Natural killer cell treated with Interleukin-12 subunit alpha and Interleukin-12 subunit beta and Interleukin-15 and Interleukin-18, amount 100 ng/mL, for 72 hours (primary cell): Measurements from ENCODE around the gene DPP6. TPM values are rescaled to one million over a fixed set of nuclear protein-coding genes. Genes with fewer than 3 reads are reported as not detected.
"Not testable (repeated sequence)": the region's sequence is repeated elsewhere in the genome, so short reads cannot be mapped to it uniquely, and the experiment has no call there.

Experiments
- ATAC-seq, 2 donors: fragments of 150-1000 bp; cut with Tn5 transposase in 1 of 2; sonication (Bioruptor Pico), chemical (Tn5 transposase) in 1 of 2; 2 replicates each; pipeline ENCODE4 v1.10.0; 2021
- DNase-seq: peaks from one replicate; pipeline ENCODE4 v3.0.0; 2022; ENCODE audit warnings: low spot score
- H3K27ac Mint-ChIP-seq, 2 donors: 1 replicate in 1 of 2; 2 replicates in 1 of 2; pipeline ENCODE4 v1.8.0; 2022; ENCODE audit warnings: mixed read lengths in 2 of 2, mild to moderate bottlenecking in 1 of 2, moderate library complexity in 1 of 2
- H3K27me3 Mint-ChIP-seq, 2 donors: 1 replicate in 1 of 2; 2 replicates in 1 of 2; pipeline ENCODE4 v1.8.0; 2022; ENCODE audit warnings: mixed read lengths in 2 of 2
- H3K36me3 Mint-ChIP-seq: one replicate; pipeline ENCODE4 v1.8.0; 2022; ENCODE audit warnings: mixed read lengths
- H3K4me1 Mint-ChIP-seq, 2 donors: 1 replicate in 1 of 2; 2 replicates in 1 of 2; pipeline ENCODE4 v1.8.0; 2022; ENCODE audit warnings: low read depth in 2 of 2, mixed read lengths in 2 of 2, mild to moderate bottlenecking in 1 of 2
- H3K4me3 Mint-ChIP-seq: one replicate; pipeline ENCODE4 v1.8.0; 2022; ENCODE audit warnings: mixed read lengths
- H3K9me3 Mint-ChIP-seq: 2 replicates; pipeline ENCODE4 v1.8.0; 2022; ENCODE audit warnings: mixed read lengths
- total RNA-seq, 2 donors: library from RNA; stranded (reverse); gene quantifications; one replicate each; pipeline ENCODE4 v1.2.3, GENCODE V29; 2022

Gene DPP6
- total RNA-seq, 2 donors from 2014 or later, result not detected

DNA sequence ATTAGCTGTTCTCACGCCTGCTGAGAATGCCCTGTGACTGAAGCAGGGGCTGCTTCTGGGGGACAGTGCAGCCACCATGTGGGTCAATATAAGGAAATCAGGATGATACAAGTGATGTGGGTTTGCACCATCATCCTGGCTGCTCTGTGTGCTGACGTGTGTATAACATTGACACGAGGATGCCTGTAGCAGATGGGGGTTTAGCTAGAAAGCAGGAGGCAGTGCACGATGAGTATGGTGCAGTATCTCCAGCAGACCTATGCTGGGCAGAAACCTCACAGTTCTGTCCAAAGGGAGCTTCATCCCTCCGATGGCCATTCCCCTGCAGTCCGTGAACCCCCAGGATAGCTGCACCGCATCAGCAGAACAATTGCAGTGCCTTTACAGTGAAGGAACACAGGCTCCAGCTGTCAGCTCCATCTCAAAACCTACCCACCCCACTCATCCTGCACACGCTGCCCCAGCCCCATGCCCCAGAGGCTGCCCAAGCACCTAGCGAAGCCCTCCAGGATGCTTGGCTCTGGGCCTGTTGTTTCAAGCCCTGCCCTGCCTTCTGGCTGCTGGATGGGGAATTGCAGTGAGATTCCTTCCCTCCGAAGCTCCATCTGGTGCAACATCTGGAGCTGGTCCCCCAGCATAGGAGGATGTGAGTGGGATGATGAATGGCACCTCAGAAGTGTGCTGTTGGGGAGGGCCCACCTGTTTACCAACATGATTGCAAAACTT, 96.8 kb downstream of the DPP6 start:
- ATAC-seq, result peak in 1 of 2 donors; percentile 23
- H3K4me3 Mint-ChIP-seq, H3K27ac Mint-ChIP-seq, H3K27me3 Mint-ChIP-seq, H3K9me3 Mint-ChIP-seq, DNase-seq, H3K4me1 Mint-ChIP-seq, H3K36me3 Mint-ChIP-seq: not testable (repeated sequence)

GRCh38 chr7:154150656-154151055, 98.5 kb downstream of the DPP6 start:
- not testable (repeated sequence) for H3K4me3 Mint-ChIP-seq, DNase-seq, H3K9me3 Mint-ChIP-seq, H3K27ac Mint-ChIP-seq, H3K36me3 Mint-ChIP-seq, H3K4me1 Mint-ChIP-seq, ATAC-seq, H3K27me3 Mint-ChIP-seq

- not testable (repeated sequence) for H3K9me3 Mint-ChIP-seq, ATAC-seq
Observed at GRCh38 chr7:154151306-154151705, 99.1 kb downstream of the DPP6 start.

GRCh38 chr7:154155928-154156327, 103.7 kb downstream of the DPP6 start:
- not testable (repeated sequence) for DNase-seq, H3K36me3 Mint-ChIP-seq, H3K27me3 Mint-ChIP-seq, H3K4me1 Mint-ChIP-seq, H3K4me3 Mint-ChIP-seq, H3K9me3 Mint-ChIP-seq, H3K27ac Mint-ChIP-seq
- peak; percentile 31 to 32 for ATAC-seq

More at GRCh38 chr7:154151306-154151705, 99.1 kb downstream of the DPP6 start:
- H3K27ac Mint-ChIP-seq, DNase-seq, H3K4me3 Mint-ChIP-seq, H3K4me1 Mint-ChIP-seq, H3K36me3 Mint-ChIP-seq, H3K27me3 Mint-ChIP-seq: not testable (repeated sequence)

- not testable (repeated sequence) for H3K36me3 Mint-ChIP-seq, H3K4me1 Mint-ChIP-seq, H3K27ac Mint-ChIP-seq, H3K4me3 Mint-ChIP-seq, ATAC-seq, DNase-seq, H3K9me3 Mint-ChIP-seq, H3K27me3 Mint-ChIP-seq
Observed at GRCh38 chr7:154162921-154163320, 110.7 kb downstream of the DPP6 start.

DNA sequence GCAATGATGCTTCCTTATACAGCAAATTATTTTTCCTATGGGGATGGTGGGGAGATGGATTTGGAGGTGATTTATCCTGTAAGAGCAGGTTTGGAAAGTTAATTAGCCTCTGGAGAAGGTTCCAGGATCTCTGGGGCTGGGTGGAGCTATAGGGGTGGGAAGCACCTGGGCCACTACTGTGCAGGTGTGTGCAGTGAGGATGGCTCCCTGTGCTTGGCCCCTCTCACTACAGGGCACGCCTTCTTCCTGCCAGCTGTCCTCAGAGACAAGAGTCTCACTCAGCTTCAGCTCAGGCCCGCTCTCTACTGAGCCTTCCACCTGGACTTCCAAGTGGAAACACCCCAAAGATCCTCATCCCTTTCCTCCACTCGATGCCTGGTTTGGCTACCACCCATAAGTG, 111.4 kb downstream of the DPP6 start:
- not testable (repeated sequence) for H3K27me3 Mint-ChIP-seq, H3K36me3 Mint-ChIP-seq, H3K4me3 Mint-ChIP-seq, H3K9me3 Mint-ChIP-seq, H3K4me1 Mint-ChIP-seq, DNase-seq, H3K27ac Mint-ChIP-seq
- ATAC-seq, result peak; percentile 51 to 55

- Mint-ChIP-seq H3K9me3 (peaks cover 8% of the 10 kb centered on the region), H3K4me1 (no peaks in the 10 kb centered on the region), H3K36me3 (no peaks in the 10 kb centered on the region), H3K4me3 (no peak overlapping the region), H3K27ac (no peak overlapping the region), H3K27me3 (no peaks in the 10 kb centered on the region)
- DNase-seq (no peak), ATAC-seq (no peak)
Observed at GRCh38 chr7:154167051-154167450, 114.9 kb downstream of the DPP6 start.

GRCh38 chr7:154167807-154168206, 115.6 kb downstream of the DPP6 start:
- no peak for ATAC-seq
- Mint-ChIP-seq H3K4me3 (no peak overlapping the region), H3K27ac (no peak overlapping the region), H3K36me3 (no peaks in the 10 kb centered on the region), H3K9me3 (peaks cover 8% of the 10 kb centered on the region), H3K4me1 (no peaks in the 10 kb centered on the region), H3K27me3 (no peaks in the 10 kb centered on the region)
- DNase-seq, result no peak

DNA sequence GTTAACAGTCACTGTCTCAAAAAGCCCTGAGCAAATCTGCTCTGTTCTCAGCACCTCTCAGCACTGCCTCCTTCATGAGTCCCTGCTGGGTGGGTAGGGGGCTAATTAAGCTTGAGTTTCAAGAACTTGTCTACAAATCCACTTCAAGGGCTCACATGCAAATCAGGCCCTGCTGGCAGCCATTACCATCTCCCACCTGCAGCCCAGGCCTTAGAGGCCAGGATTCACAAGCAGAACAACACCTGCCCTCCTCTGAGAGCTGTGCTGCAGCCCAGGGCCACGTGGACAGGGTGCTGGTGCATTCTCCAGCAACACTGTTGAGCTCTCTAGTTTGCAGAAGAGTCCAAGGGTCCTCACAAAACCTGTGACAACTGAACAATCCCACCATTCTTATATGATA, 119.2 kb downstream of the DPP6 start:
- Mint-ChIP-seq H3K36me3 (no peaks in the 10 kb centered on the region), H3K4me1 (no peaks in the 10 kb centered on the region), H3K27ac (no peak overlapping the region), H3K9me3 (peaks cover 3% of the 10 kb centered on the region), H3K4me3 (no peak overlapping the region), H3K27me3 (no peaks in the 10 kb centered on the region)
- ATAC-seq (no peak), DNase-seq (no peak)

GRCh38 chr7:154172236-154172635, 120.0 kb downstream of the DPP6 start:
- no peaks in the 10 kb centered on the region for H3K36me3 Mint-ChIP-seq
- H3K4me1 Mint-ChIP-seq, result no peaks in the 10 kb centered on the region
- no peaks in the 10 kb centered on the region for H3K27me3 Mint-ChIP-seq
- H3K4me3 Mint-ChIP-seq, result no peak overlapping the region
- no peak for ATAC-seq
- no peak for DNase-seq
- H3K27ac Mint-ChIP-seq, result no peak overlapping the region
- H3K9me3 Mint-ChIP-seq, result peaks cover 3% of the 10 kb centered on the region

DNA sequence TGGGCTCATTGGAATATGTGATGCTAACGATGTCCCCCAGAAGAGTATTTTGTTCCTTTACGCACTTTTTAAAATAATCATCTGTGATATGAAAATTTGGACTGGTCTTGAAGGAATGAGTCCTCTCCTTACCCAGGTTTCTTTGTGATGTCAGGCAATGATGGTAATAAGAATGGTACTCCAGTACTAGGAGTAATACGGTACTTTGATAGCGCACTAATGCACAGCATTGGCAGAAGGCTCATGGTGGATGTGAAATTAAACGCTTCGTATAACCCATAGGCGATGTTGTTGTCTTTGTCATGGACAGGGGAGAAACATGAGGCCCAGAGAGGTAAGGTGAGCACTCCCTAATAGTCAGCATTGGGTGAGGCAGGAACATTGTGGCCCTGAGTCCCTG, 125.4 kb downstream of the DPP6 start:
- DNase-seq, result no peak
- Mint-ChIP-seq H3K4me3 (no peak overlapping the region), H3K9me3 (peaks cover 6% of the 10 kb centered on the region), H3K4me1 (no peaks in the 10 kb centered on the region), H3K27me3 (no peaks in the 10 kb centered on the region), H3K27ac (no peak overlapping the region), H3K36me3 (no peaks in the 10 kb centered on the region)
- ATAC-seq, result no peak

DNA sequence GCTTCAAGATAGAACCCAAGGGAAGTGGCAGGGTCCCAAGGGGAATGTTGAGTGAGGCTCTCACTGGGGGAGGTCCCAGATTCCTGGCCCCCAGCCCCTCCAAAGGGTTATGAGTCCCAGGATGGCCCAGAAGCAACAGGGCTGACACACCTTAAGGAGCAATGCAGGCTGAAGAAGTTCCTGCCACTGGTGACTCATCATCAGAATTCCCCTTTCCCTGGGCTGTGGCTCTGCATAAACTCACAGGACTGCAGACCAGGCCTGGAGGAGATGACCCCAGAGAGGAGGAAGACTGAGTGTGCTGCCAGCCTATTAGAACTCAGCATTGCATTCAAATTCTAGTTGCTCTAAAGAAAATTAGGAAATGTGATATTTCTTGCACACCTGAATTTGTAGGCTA, 126.7 kb downstream of the DPP6 start:
- no peak overlapping the region for H3K4me3 Mint-ChIP-seq
- H3K4me1 Mint-ChIP-seq, result no peaks in the 10 kb centered on the region
- no peak overlapping the region for H3K27ac Mint-ChIP-seq
- no peaks in the 10 kb centered on the region for H3K36me3 Mint-ChIP-seq
- H3K9me3 Mint-ChIP-seq, result peaks cover 6% of the 10 kb centered on the region
- DNase-seq (no peak), ATAC-seq (no peak)
- no peaks in the 10 kb centered on the region for H3K27me3 Mint-ChIP-seq

DNA sequence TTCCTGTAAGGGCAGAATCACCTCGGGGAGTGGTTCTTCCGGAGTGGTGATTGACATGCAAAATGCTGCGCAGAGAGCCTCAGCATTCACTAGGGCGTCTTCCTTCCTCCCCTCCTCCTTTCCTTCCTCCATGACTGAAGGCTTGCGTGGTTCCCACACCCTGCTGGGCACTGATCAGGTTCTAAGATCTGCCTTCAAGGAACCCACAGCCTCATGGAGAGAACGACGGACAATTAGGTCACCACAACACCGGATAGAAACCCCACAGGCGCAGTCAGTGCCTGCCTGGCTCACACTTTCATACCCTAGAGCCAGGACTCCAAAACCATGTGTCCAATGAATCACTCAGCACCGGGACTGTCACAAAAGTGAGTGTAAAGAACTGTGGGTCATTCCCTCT, 131.3 kb downstream of the DPP6 start:
- Mint-ChIP-seq H3K27ac (no peak overlapping the region), H3K9me3 (peaks cover 2% of the 10 kb centered on the region), H3K36me3 (no peaks in the 10 kb centered on the region), H3K4me1 (no peaks in the 10 kb centered on the region), H3K27me3 (no peaks in the 10 kb centered on the region), H3K4me3 (no peak overlapping the region)
- DNase-seq (no peak), ATAC-seq (no peak)

- ATAC-seq (no peak), DNase-seq (no peak)
- no peaks in the 10 kb centered on the region for H3K27me3 Mint-ChIP-seq
- no peak overlapping the region for H3K4me3 Mint-ChIP-seq
- H3K4me1 Mint-ChIP-seq, result no peaks in the 10 kb centered on the region
- H3K9me3 Mint-ChIP-seq, result no peaks in the 10 kb centered on the region
- no peaks in the 10 kb centered on the region for H3K36me3 Mint-ChIP-seq
- no peak overlapping the region for H3K27ac Mint-ChIP-seq
Observed at GRCh38 chr7:154183946-154184345, 131.7 kb downstream of the DPP6 start.

- Mint-ChIP-seq H3K27ac (no peak overlapping the region), H3K36me3 (no peaks in the 10 kb centered on the region), H3K9me3 (no peaks in the 10 kb centered on the region), H3K4me1 (no peaks in the 10 kb centered on the region), H3K4me3 (no peak overlapping the region), H3K27me3 (no peaks in the 10 kb centered on the region)
- ATAC-seq, result no peak
- DNase-seq, result no peak
Observed at GRCh38 chr7:154186811-154187210, 134.6 kb downstream of the DPP6 start.
